ENCODE measurements around the gene SAC3D1. TPM values are rescaled to one million over a fixed set of nuclear protein-coding genes. Genes with fewer than 3 reads are reported as not detected.

Gene SAC3D1
- total and polyA plus RNA-seq, 9 of the 15 experiments (the other 6 are each of a cell fraction or from before 2014, with no cell fraction given): 0.20 to 35.2 (median 5.8) TPM

GRCh38 chr11:65085446-65085845 lies 44.4 kb downstream of the SAC3D1 start:
- CTCF ChIA-PET (ENCODE audit: low intra/inter-chr PET ratio): no interaction called here
- H3K9me3 ChIP-seq (replicated peaks; ENCODE audit: control insufficient read depth, insufficient read depth, low read depth, low read length): no peaks in the 10 kb centered on the region
- DNase-seq (ENCODE audit: extremely low read depth in 1 of 4, low spot score in 3 of 4): no peak
- BruUV-seq (replicated peaks): no TSS peak
- H3K79me2 ChIP-seq (ENCODE audit: control insufficient read depth, insufficient read depth, low read length): peaks cover 48% of the 10 kb centered on the region
- 0 out of 3 replicates have a peak overlapping the region, but pooled peaks have one; percentile 90 for H3K27ac ChIP-seq (ENCODE audit: extremely low read depth, low read depth, low read length)
- POLR2A ChIA-PET: interaction anchor here (0.6 to 1.5 kb wide), 14 partner anchors 9 to 393 kb away, joined by 3 to 7 read pairs (median 4); partner anchors contain the start of genes TM7SF2 and ZNHIT2
- peak; percentile 65 for FAIRE-seq
- WGBS (ENCODE audit: insufficient coverage, low coverage, missing lambda C conversion rate): 89% methylated on average over 4 of the region's 4 CpGs
- H3K4me2 ChIP-seq (ENCODE audit: insufficient read depth, low read length): peak overlapping the region; percentile 98; the same call in 1 of the 2 replicates
- H3K27me3 ChIP-seq (ENCODE audit: control insufficient read depth in 2 of 2, insufficient read depth in 2 of 2, low read length in 2 of 2): no peaks in the 10 kb centered on the region; a peak in 1 of 5 replicates
- H3K4me1 ChIP-seq (replicated peaks in 1 of 2; ENCODE audit: control insufficient read depth in 2 of 2, insufficient read depth in 2 of 2, low read length in 2 of 2): peaks cover 13 to 20% of the 10 kb centered on the region in 2 experiments
- 0 out of 2 replicates have a peak, but pooled peaks have one; percentile 9 for TF ChIP-seq SPI1 (IDR thresholded peaks at IDR 0.05; ENCODE audit: borderline replicate concordance, low read depth, low read length)
- TF ChIP-seq TGIF2 (CRISPR knock-in tag; IDR thresholded peaks at IDR 0.05): no peak
- H3K9me1 ChIP-seq (ENCODE audit: control insufficient read depth, insufficient read depth, low read length): no peaks in the 10 kb centered on the region
- no peak overlapping the region for H2AFZ ChIP-seq (ENCODE audit: low read depth, low read length)
- no peaks in the 10 kb centered on the region; the same call in 1 of the 2 replicates for H4K20me1 ChIP-seq (replicated peaks; ENCODE audit: control insufficient read depth, insufficient read depth, low read length)
- H3K9ac ChIP-seq (ENCODE audit: insufficient read depth in 1 of 2, low read depth in 2 of 2, low read length in 2 of 2): peak overlapping the region; percentile 96; a peak in 2 of 4 replicates
- H3K36me3 ChIP-seq (ENCODE audit: control insufficient read depth, insufficient read depth, low read length): peaks cover 73% of the 10 kb centered on the region
- in situ Hi-C loops (cut with MboI): no loop called here
- intact Hi-C loops (cut with micrococcal nuclease): no loop called here
- no peak for ATAC-seq
- no peak overlapping the region; the same call in 1 of the 2 replicates for H3K4me3 ChIP-seq

GRCh38 chr11:65086809-65087208 lies 45.8 kb downstream of the SAC3D1 start:
- in situ Hi-C loops (cut with MboI): no loop called here
- Histone ChIP-seq H3K9me3 (replicated peaks; ENCODE audit: control insufficient read depth, insufficient read depth, low read depth, low read length) (no peaks in the 10 kb centered on the region), H2AFZ (ENCODE audit: low read depth, low read length) (no peak overlapping the region), H3K4me1 (replicated peaks in 1 of 2; ENCODE audit: control insufficient read depth in 2 of 2, insufficient read depth in 2 of 2, low read length in 2 of 2) (peaks cover 13 to 20% of the 10 kb centered on the region in 2 experiments), H4K20me1 (replicated peaks; ENCODE audit: control insufficient read depth, insufficient read depth, low read length) (no peaks in the 10 kb centered on the region; the same call in 1 of the 2 replicates), H3K4me3 (no peak overlapping the region), H3K9ac (ENCODE audit: insufficient read depth in 1 of 2, low read depth in 2 of 2, low read length in 2 of 2) (no peak overlapping the region), H3K79me2 (ENCODE audit: control insufficient read depth, insufficient read depth, low read length) (peaks cover 36% of the 10 kb centered on the region), H3K27me3 (ENCODE audit: control insufficient read depth in 2 of 2, insufficient read depth in 2 of 2, low read length in 2 of 2) (no peaks in the 10 kb centered on the region; a peak in 1 of 5 replicates), H3K36me3 (ENCODE audit: control insufficient read depth, insufficient read depth, low read length) (peaks cover 60% of the 10 kb centered on the region), H3K4me2 (ENCODE audit: insufficient read depth, low read length) (no peak overlapping the region), H3K9me1 (ENCODE audit: control insufficient read depth, insufficient read depth, low read length) (no peaks in the 10 kb centered on the region), H3K27ac (ENCODE audit: extremely low read depth, low read depth, low read length) (no peak overlapping the region)
- 87% methylated on average over 9 of the region's 9 CpGs for WGBS (ENCODE audit: insufficient coverage, low coverage, missing lambda C conversion rate)
- POLR2A ChIA-PET: interaction anchor here (0.5 to 2.0 kb wide), 3 partner anchors 10 to 30 kb away, joined by 3 to 4 read pairs (median 3); partner anchors contain the start of gene ZNHIT2
- BruUV-seq (replicated peaks): no TSS peak
- FAIRE-seq (no peak), ATAC-seq (no peak), DNase-seq (ENCODE audit: extremely low read depth in 1 of 4, low spot score in 3 of 4) (no peak)
- intact Hi-C loops (cut with micrococcal nuclease): no loop called here
- CTCF ChIA-PET (ENCODE audit: low intra/inter-chr PET ratio): no interaction called here
- TF ChIP-seq ATF4 (CRISPR knock-in tag; IDR thresholded peaks at IDR 0.05) (no peak), THAP12 (CRISPR knock-in tag; IDR thresholded peaks at IDR 0.05) (no peak), L3MBTL2 (IDR thresholded peaks at IDR 0.05) (no peak), ZNF830 (CRISPR knock-in tag; IDR thresholded peaks at IDR 0.05) (no peak), TEAD4 (IDR thresholded peaks at IDR 0.05; ENCODE audit: low read length) (no peak), TEAD4 (CRISPR knock-in tag; IDR thresholded peaks at IDR 0.05; ENCODE audit: borderline replicate concordance) (no peak), RBM34 (IDR thresholded peaks at IDR 0.05; ENCODE audit: borderline replicate concordance, insufficient read depth, low read length) (no peak), CHCHD3 (CRISPR knock-in tag; IDR thresholded peaks at IDR 0.05) (no peak), ETV1 (tag; conservative IDR thresholded peaks at IDR 0.05; ENCODE audit: low read depth) (no peak), E2F4 (CRISPR knock-in tag; IDR thresholded peaks at IDR 0.05; ENCODE audit: low read depth) (no peak)
